K562 (cell line): ENCODE measurements around the gene PRKAG2.

Experiments used
- MYC ChIP-seq, 2 experiments: fragments of 250-450 bp in 1 of 2; sonication (Bioruptor Pico) in 1 of 2; IDR thresholded peaks; 2 replicates each; pipeline versions ENCODE4 v1.5.1 to v1.6.1; 2012 to 2021; ENCODE audit warnings: low read depth in 2 of 2, borderline replicate concordance in 1 of 2, improper control_type of control experiment in 1 of 2, low read length in 1 of 2, mild to moderate bottlenecking in 1 of 2, moderate library complexity in 1 of 2
- PHF8 ChIP-seq: fragments of 200-600 bp; sonication (generic); IDR thresholded peaks from 2 replicates; pipeline ENCODE4 v1.6.1; 2012; ENCODE audit warnings: mixed run types, mild to moderate bottlenecking, inconsistent platforms, low read length, moderate library complexity, borderline replicate concordance
- SMARCC2 ChIP-seq: fragments of 450-650 bp; IDR thresholded peaks from 2 replicates; pipeline ENCODE4 v1.6.1; 2017; ENCODE audit warnings: antibody characterized with exemption, moderate library complexity, mild to moderate bottlenecking, low read depth
- ZNF253 ChIP-seq: fragments of 250-450 bp; sonication (Bioruptor Pico); conservative IDR thresholded peaks from 2 replicates; pipeline ENCODE4 v1.6.1; 2021; ENCODE audit warnings: mild to moderate bottlenecking
- TF ChIP-seq, protein P1 (sequence below), 2 experiments: fragments of 450-650 bp; IDR thresholded peaks; 2 replicates each; pipeline ENCODE4 v1.6.1; 2018; ENCODE audit warnings: mild to moderate bottlenecking in 2 of 2, low read depth in 1 of 2; ENCODE audit not compliant: partially characterized antibody in 2 of 2

- no peak for TF ChIP-seq MYC (IDR thresholded peaks at IDR 0.05; ENCODE audit: low read depth, low read length)
- no peak for TF ChIP-seq MYC (CRISPR knock-in tag; IDR thresholded peaks at IDR 0.05; ENCODE audit: borderline replicate concordance, low read depth)
- TF ChIP-seq, protein P1, sequence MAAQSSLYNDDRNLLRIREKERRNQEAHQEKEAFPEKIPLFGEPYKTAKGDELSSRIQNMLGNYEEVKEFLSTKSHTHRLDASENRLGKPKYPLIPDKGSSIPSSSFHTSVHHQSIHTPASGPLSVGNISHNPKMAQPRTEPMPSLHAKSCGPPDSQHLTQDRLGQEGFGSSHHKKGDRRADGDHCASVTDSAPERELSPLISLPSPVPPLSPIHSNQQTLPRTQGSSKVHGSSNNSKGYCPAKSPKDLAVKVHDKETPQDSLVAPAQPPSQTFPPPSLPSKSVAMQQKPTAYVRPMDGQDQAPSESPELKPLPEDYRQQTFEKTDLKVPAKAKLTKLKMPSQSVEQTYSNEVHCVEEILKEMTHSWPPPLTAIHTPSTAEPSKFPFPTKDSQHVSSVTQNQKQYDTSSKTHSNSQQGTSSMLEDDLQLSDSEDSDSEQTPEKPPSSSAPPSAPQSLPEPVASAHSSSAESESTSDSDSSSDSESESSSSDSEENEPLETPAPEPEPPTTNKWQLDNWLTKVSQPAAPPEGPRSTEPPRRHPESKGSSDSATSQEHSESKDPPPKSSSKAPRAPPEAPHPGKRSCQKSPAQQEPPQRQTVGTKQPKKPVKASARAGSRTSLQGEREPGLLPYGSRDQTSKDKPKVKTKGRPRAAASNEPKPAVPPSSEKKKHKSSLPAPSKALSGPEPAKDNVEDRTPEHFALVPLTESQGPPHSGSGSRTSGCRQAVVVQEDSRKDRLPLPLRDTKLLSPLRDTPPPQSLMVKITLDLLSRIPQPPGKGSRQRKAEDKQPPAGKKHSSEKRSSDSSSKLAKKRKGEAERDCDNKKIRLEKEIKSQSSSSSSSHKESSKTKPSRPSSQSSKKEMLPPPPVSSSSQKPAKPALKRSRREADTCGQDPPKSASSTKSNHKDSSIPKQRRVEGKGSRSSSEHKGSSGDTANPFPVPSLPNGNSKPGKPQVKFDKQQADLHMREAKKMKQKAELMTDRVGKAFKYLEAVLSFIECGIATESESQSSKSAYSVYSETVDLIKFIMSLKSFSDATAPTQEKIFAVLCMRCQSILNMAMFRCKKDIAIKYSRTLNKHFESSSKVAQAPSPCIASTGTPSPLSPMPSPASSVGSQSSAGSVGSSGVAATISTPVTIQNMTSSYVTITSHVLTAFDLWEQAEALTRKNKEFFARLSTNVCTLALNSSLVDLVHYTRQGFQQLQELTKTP (IDR thresholded peaks at IDR 0.05; ENCODE audit: low read depth in 1 of 2, partially characterized antibody in 2 of 2): no peak
- no peak for TF ChIP-seq PHF8
- no peak for TF ChIP-seq SMARCC2
- no peak for TF ChIP-seq ZNF253
These were observed 75.0 kb downstream of the PRKAG2 start for GRCh38 chr7:151801782-151802468.
